Adipocyte (in vitro differentiated cells): ENCODE measurements around the gene SLC25A21.

Source experiments
- DNase-seq: peaks from one replicate; pipeline ENCODE4 v3.0.0-alpha.2; 2015; ENCODE audit warnings: low read depth
- H3K27me3 ChIP-seq: replicated peaks from 2 replicates; pipeline ENCODE4 v1.7.0; 2013; ENCODE audit warnings: mild to moderate bottlenecking, low read length, moderate library complexity; ENCODE audit not compliant: control insufficient read depth, insufficient read depth
- H3K36me3 ChIP-seq: 2 replicates; pipeline ENCODE4 v1.7.0; 2013; ENCODE audit warnings: low read length, mild to moderate bottlenecking, moderate library complexity; ENCODE audit not compliant: control insufficient read depth, insufficient read depth, severe bottlenecking
- H3K4me1 ChIP-seq: 2 replicates; pipeline ENCODE4 v1.7.0; 2013; ENCODE audit warnings: mild to moderate bottlenecking, low read length, moderate library complexity; ENCODE audit not compliant: control insufficient read depth, insufficient read depth
- H3K4me3 ChIP-seq: 2 replicates; pipeline ENCODE4 v1.7.0; 2013; ENCODE audit warnings: mild to moderate bottlenecking, low read length, moderate library complexity
- H3K9ac ChIP-seq: 2 replicates; pipeline ENCODE4 v1.7.0; 2013; ENCODE audit warnings: mild to moderate bottlenecking, low read length, moderate library complexity
- H3K9me3 ChIP-seq: 2 replicates; pipeline ENCODE4 v1.7.0; 2013; ENCODE audit warnings: mild to moderate bottlenecking, low read length, moderate library complexity; ENCODE audit not compliant: control insufficient read depth

The SLC25A21 gene

GRCh38 chr14:36748610-36749213 lies 423.7 kb downstream of the SLC25A21 start:
- Histone ChIP-seq H3K4me3 (no peak overlapping the region), H3K27me3 (peaks cover 23% of the 10 kb centered on the region), H3K9me3 (peaks cover 10% of the 10 kb centered on the region), H3K4me1 (no peaks in the 10 kb centered on the region), H3K36me3 (no peaks in the 10 kb centered on the region), H3K9ac (no peak overlapping the region)
- no peak for DNase-seq

- DNase-seq: peak; percentile 53
- peaks cover 9% of the 10 kb centered on the region for H3K9me3 ChIP-seq
- peaks cover 23% of the 10 kb centered on the region for H3K27me3 ChIP-seq
- no peaks in the 10 kb centered on the region for H3K4me1 ChIP-seq
- no peaks in the 10 kb centered on the region for H3K36me3 ChIP-seq
- H3K4me3 ChIP-seq: no peak overlapping the region
- no peak overlapping the region for H3K9ac ChIP-seq
These were observed 424.8 kb downstream of the SLC25A21 start for GRCh38 chr14:36747411-36748184.

- peaks cover 9% of the 10 kb centered on the region for H3K9me3 ChIP-seq
- H3K9ac ChIP-seq: no peak overlapping the region
- H3K36me3 ChIP-seq: no peaks in the 10 kb centered on the region
- peaks cover 23% of the 10 kb centered on the region for H3K27me3 ChIP-seq
- H3K4me3 ChIP-seq: no peak overlapping the region
- DNase-seq: no peak
- H3K4me1 ChIP-seq: no peaks in the 10 kb centered on the region
These were observed 425.5 kb downstream of the SLC25A21 start for GRCh38 chr14:36746872-36747271.

- peak; percentile 15 for DNase-seq
- Histone ChIP-seq H3K27me3 (peaks cover 6% of the 10 kb centered on the region), H3K9ac (no peak overlapping the region), H3K4me1 (no peaks in the 10 kb centered on the region), H3K4me3 (no peak overlapping the region), H3K9me3 (peaks cover 9% of the 10 kb centered on the region), H3K36me3 (no peaks in the 10 kb centered on the region)
These were observed 430.5 kb downstream of the SLC25A21 start for GRCh38 chr14:36741858-36742257.

- Histone ChIP-seq H3K27me3 (peaks cover 6% of the 10 kb centered on the region), H3K9me3 (no peaks in the 10 kb centered on the region), H3K36me3 (no peaks in the 10 kb centered on the region), H3K4me1 (no peaks in the 10 kb centered on the region), H3K9ac (no peak overlapping the region), H3K4me3 (no peak overlapping the region)
- DNase-seq: peak; percentile 34
These were observed 434.1 kb downstream of the SLC25A21 start for GRCh38 chr14:36738269-36738668.

GRCh38 chr14:36726128-36726527 lies 446.3 kb downstream of the SLC25A21 start:
- Histone ChIP-seq H3K4me1 (no peaks in the 10 kb centered on the region), H3K9ac (no peak overlapping the region), H3K27me3 (no peaks in the 10 kb centered on the region), H3K36me3 (no peaks in the 10 kb centered on the region), H3K4me3 (no peak overlapping the region), H3K9me3 (no peaks in the 10 kb centered on the region)
- no peak for DNase-seq

GRCh38 chr14:36724162-36724561 lies 448.2 kb downstream of the SLC25A21 start:
- Histone ChIP-seq H3K27me3 (peaks cover 3% of the 10 kb centered on the region), H3K4me3 (no peak overlapping the region), H3K9me3 (no peaks in the 10 kb centered on the region), H3K9ac (no peak overlapping the region), H3K36me3 (no peaks in the 10 kb centered on the region), H3K4me1 (no peaks in the 10 kb centered on the region)
- no peak for DNase-seq

- peaks cover 3% of the 10 kb centered on the region for H3K27me3 ChIP-seq
- no peaks in the 10 kb centered on the region for H3K4me1 ChIP-seq
- no peaks in the 10 kb centered on the region for H3K9me3 ChIP-seq
- no peak overlapping the region for H3K9ac ChIP-seq
- no peak for DNase-seq
- no peaks in the 10 kb centered on the region for H3K36me3 ChIP-seq
- H3K4me3 ChIP-seq: no peak overlapping the region
These were observed 448.9 kb downstream of the SLC25A21 start for GRCh38 chr14:36723530-36723929.

- peaks cover 3% of the 10 kb centered on the region for H3K27me3 ChIP-seq
- DNase-seq: no peak
- no peak overlapping the region for H3K9ac ChIP-seq
- no peaks in the 10 kb centered on the region for H3K9me3 ChIP-seq
- H3K36me3 ChIP-seq: no peaks in the 10 kb centered on the region
- H3K4me3 ChIP-seq: no peak overlapping the region
- H3K4me1 ChIP-seq: no peaks in the 10 kb centered on the region
These were observed 450.5 kb downstream of the SLC25A21 start for GRCh38 chr14:36721877-36722276.

GRCh38 chr14:36720657-36721056 lies 451.7 kb downstream of the SLC25A21 start:
- Histone ChIP-seq H3K4me1 (no peaks in the 10 kb centered on the region), H3K27me3 (peaks cover 3% of the 10 kb centered on the region), H3K36me3 (no peaks in the 10 kb centered on the region), H3K9ac (no peak overlapping the region), H3K4me3 (no peak overlapping the region), H3K9me3 (no peaks in the 10 kb centered on the region)
- no peak for DNase-seq

- DNase-seq: no peak
These were observed 452.6 kb downstream of the SLC25A21 start for GRCh38 chr14:36719823-36720222.

More at GRCh38 chr14:36719823-36720222, 452.6 kb downstream of the SLC25A21 start:
- no peak overlapping the region for H3K9ac ChIP-seq
- H3K9me3 ChIP-seq: no peaks in the 10 kb centered on the region
- H3K27me3 ChIP-seq: peaks cover 3% of the 10 kb centered on the region
- no peaks in the 10 kb centered on the region for H3K4me1 ChIP-seq
- no peaks in the 10 kb centered on the region for H3K36me3 ChIP-seq
- H3K4me3 ChIP-seq: no peak overlapping the region
